Trophoblast cell (in vitro differentiated cells and primary cell): ENCODE results near the gene CCR5.

Experiments used
- DNase-seq, 2 donors: peaks; one replicate each; pipeline ENCODE4 v3.0.0-alpha.2; 2016
- H2AFZ ChIP-seq: 2 replicates; pipeline ENCODE4 v1.6.1; 2013; ENCODE audit warnings: low read length, moderate library complexity, mild to moderate bottlenecking; ENCODE audit not compliant: insufficient read depth, poor library complexity
- H2AK5ac ChIP-seq: 2 replicates; pipeline ENCODE4 v1.6.1; 2013; ENCODE audit warnings: mild to moderate bottlenecking, low read length
- H2BK120ac ChIP-seq: 2 replicates; pipeline ENCODE4 v1.6.1; 2013; ENCODE audit warnings: low read length, mild to moderate bottlenecking, moderate library complexity; ENCODE audit not compliant: insufficient read depth, poor library complexity
- H2BK12ac ChIP-seq: 2 replicates; pipeline ENCODE4 v1.6.1; 2013; ENCODE audit warnings: mild to moderate bottlenecking, low read length, moderate library complexity
- H2BK5ac ChIP-seq: 2 replicates; pipeline ENCODE4 v1.6.1; 2013; ENCODE audit warnings: low read length, low read depth, moderate library complexity, mild to moderate bottlenecking; ENCODE audit not compliant: poor library complexity
- H3K14ac ChIP-seq: 2 replicates; pipeline ENCODE4 v1.6.1; 2013; ENCODE audit warnings: mild to moderate bottlenecking, low read length
- H3K18ac ChIP-seq: 2 replicates; pipeline ENCODE4 v1.6.1; 2013; ENCODE audit warnings: mild to moderate bottlenecking, low read length
- H3K23ac ChIP-seq: 2 replicates; pipeline ENCODE4 v1.6.1; 2013; ENCODE audit warnings: low read length
- H3K27ac ChIP-seq: 2 replicates; pipeline ENCODE4 v1.5.1; 2013; ENCODE audit warnings: low read depth, mild to moderate bottlenecking, inconsistent platforms, low read length, moderate library complexity
- H3K27me3 ChIP-seq: 2 replicates; pipeline ENCODE4 v1.6.1; 2013; ENCODE audit warnings: inconsistent platforms, mild to moderate bottlenecking, low read length, moderate library complexity; ENCODE audit not compliant: insufficient read depth
- H3K36me3 ChIP-seq, 2 experiments: 1 replicate in 1 of 2; 2 replicates in 1 of 2; pipeline ENCODE4 v1.6.1; 2013; ENCODE audit warnings: low read length in 2 of 2, mild to moderate bottlenecking in 2 of 2, moderate library complexity in 1 of 2; ENCODE audit not compliant: insufficient read depth in 2 of 2, control insufficient read depth in 1 of 2
- H3K4ac ChIP-seq: 2 replicates; pipeline ENCODE4 v1.6.1; 2013; ENCODE audit warnings: low read depth, mild to moderate bottlenecking, low read length, moderate library complexity
- H3K4me1 ChIP-seq, 2 experiments: 1 replicate in 1 of 2; 2 replicates in 1 of 2; pipeline ENCODE4 v1.6.1; 2013; ENCODE audit warnings: low read length in 2 of 2, mild to moderate bottlenecking in 2 of 2, moderate library complexity in 1 of 2; ENCODE audit not compliant: insufficient read depth in 2 of 2, control insufficient read depth in 1 of 2
- H3K4me2 ChIP-seq: 2 replicates; pipeline ENCODE4 v1.6.1; 2013; ENCODE audit warnings: inconsistent platforms, mild to moderate bottlenecking, low read length, moderate library complexity
- H3K4me3 ChIP-seq: 2 replicates; pipeline ENCODE4 v1.5.1; 2013; ENCODE audit warnings: mild to moderate bottlenecking, low read depth, low read length, inconsistent platforms
- H3K79me1 ChIP-seq: one replicate; pipeline ENCODE4 v1.6.1; 2013; ENCODE audit warnings: low read length
- H3K79me2 ChIP-seq: 2 replicates; pipeline ENCODE4 v1.6.1; 2013; ENCODE audit warnings: low read length, mild to moderate bottlenecking; ENCODE audit not compliant: control insufficient read depth, insufficient read depth, poor library complexity
- H3K9ac ChIP-seq: 2 replicates; pipeline ENCODE4 v1.6.1; 2013; ENCODE audit warnings: mild to moderate bottlenecking, low read length
- H3K9me3 ChIP-seq: 2 replicates; pipeline ENCODE4 v1.6.1; 2013; ENCODE audit warnings: low read depth, mild to moderate bottlenecking, control low read depth, inconsistent platforms, low read length; ENCODE audit not compliant: insufficient read depth
- H4K12ac ChIP-seq: 2 replicates; pipeline ENCODE4 v1.6.1; 2013; ENCODE audit warnings: low read depth, mild to moderate bottlenecking, low read length, moderate library complexity
- H4K8ac ChIP-seq: 2 replicates; pipeline ENCODE4 v1.6.1; 2013; ENCODE audit warnings: low read depth, mild to moderate bottlenecking, low read length, moderate library complexity
- H4K91ac ChIP-seq: one replicate; pipeline ENCODE4 v1.6.1; 2013; ENCODE audit warnings: low read depth, mild to moderate bottlenecking, low read length, moderate library complexity
- WGBS: extraction: QIAGEN DNeasy Blood & Tissue Kit; methylation state at CpG from one replicate; pipeline ENCODE4 v1.1.7; 2013; ENCODE audit warnings: missing lambda C conversion rate; ENCODE audit not compliant: insufficient read length, insufficient coverage; ENCODE audit errors: extremely low coverage; 5-methylcytosine and 5-hydroxymethylcytosine counted together

The CCR5 gene

GRCh38 chr3:46408853-46409252 is 38.1 kb downstream of the CCR5 start:
- Histone ChIP-seq H3K79me2 (no peaks in the 10 kb centered on the region), H2BK12ac (no peak overlapping the region), H3K9ac (no peak overlapping the region), H3K9me3 (no peaks in the 10 kb centered on the region), H3K27me3 (no peaks in the 10 kb centered on the region), H2AK5ac (no peak overlapping the region), H3K23ac (no peak overlapping the region), H4K8ac (no peak overlapping the region), H3K4me1 (peaks cover 0 to 2% of the 10 kb centered on the region in 2 experiments), H4K91ac (no peak overlapping the region), H3K14ac (no peak overlapping the region), H3K4me2 (no peak overlapping the region), H3K27ac (no peak overlapping the region), H3K4ac (no peak overlapping the region), H2AFZ (no peak overlapping the region), H3K4me3 (no peak overlapping the region), H2BK5ac (no peak overlapping the region), H4K12ac (no peak overlapping the region), H3K79me1 (no peaks in the 10 kb centered on the region), H2BK120ac (no peak overlapping the region), H3K18ac (no peak overlapping the region), H3K36me3 (no peaks in the 10 kb centered on the region)
- no peak for DNase-seq
- WGBS: no CpG with 5 or more reads among the region's 7 CpGs

- no peak overlapping the region for H2BK120ac ChIP-seq
- H3K79me2 ChIP-seq: no peaks in the 10 kb centered on the region
- H3K23ac ChIP-seq: no peak overlapping the region
- H3K27me3 ChIP-seq: no peaks in the 10 kb centered on the region
- H3K36me3 ChIP-seq: no peaks in the 10 kb centered on the region
- no peaks in the 10 kb centered on the region for H3K79me1 ChIP-seq
- no peak overlapping the region for H2AK5ac ChIP-seq
- DNase-seq: no peak
- no peak overlapping the region for H3K4ac ChIP-seq
- H2BK12ac ChIP-seq: no peak overlapping the region
- no peak overlapping the region for H2BK5ac ChIP-seq
- no CpG with 5 or more reads among the region's 9 CpGs for WGBS
- H3K14ac ChIP-seq: no peak overlapping the region
- no peak overlapping the region for H4K91ac ChIP-seq
- no peak overlapping the region for H3K4me3 ChIP-seq
- no peaks in the 10 kb centered on the region for H3K9me3 ChIP-seq
- H4K8ac ChIP-seq: no peak overlapping the region
- no peak overlapping the region for H3K27ac ChIP-seq
- H3K9ac ChIP-seq: no peak overlapping the region
- peaks cover 0 to 2% of the 10 kb centered on the region in 2 experiments for H3K4me1 ChIP-seq
- H4K12ac ChIP-seq: no peak overlapping the region
- no peak overlapping the region for H2AFZ ChIP-seq
- H3K4me2 ChIP-seq: no peak overlapping the region
- no peak overlapping the region for H3K18ac ChIP-seq
Measured at GRCh38 chr3:46409739-46410489, 39.2 kb downstream of the CCR5 start.

GRCh38 chr3:46410669-46411068 is 39.9 kb downstream of the CCR5 start:
- no peak overlapping the region for H3K4ac ChIP-seq
- no peak overlapping the region for H4K8ac ChIP-seq
- no peak overlapping the region for H2AFZ ChIP-seq
- no peak for DNase-seq
- H3K27me3 ChIP-seq: no peaks in the 10 kb centered on the region
- H2BK120ac ChIP-seq: no peak overlapping the region
- H3K23ac ChIP-seq: no peak overlapping the region
- peaks cover 0 to 2% of the 10 kb centered on the region in 2 experiments for H3K4me1 ChIP-seq
- H3K79me2 ChIP-seq: no peaks in the 10 kb centered on the region
- H3K4me2 ChIP-seq: no peak overlapping the region
- H2AK5ac ChIP-seq: no peak overlapping the region
- no peak overlapping the region for H2BK12ac ChIP-seq
- no peak overlapping the region for H3K4me3 ChIP-seq
- H2BK5ac ChIP-seq: no peak overlapping the region
- no peaks in the 10 kb centered on the region for H3K79me1 ChIP-seq
- WGBS: no CpG with 5 or more reads among the region's 2 CpGs
- H3K14ac ChIP-seq: no peak overlapping the region
- no peak overlapping the region for H4K91ac ChIP-seq
- H3K9ac ChIP-seq: no peak overlapping the region
- H3K36me3 ChIP-seq: no peaks in the 10 kb centered on the region
- H3K18ac ChIP-seq: no peak overlapping the region
- no peaks in the 10 kb centered on the region for H3K9me3 ChIP-seq
- H3K27ac ChIP-seq: no peak overlapping the region
- no peak overlapping the region for H4K12ac ChIP-seq

GRCh38 chr3:46411271-46411670 is 40.5 kb downstream of the CCR5 start:
- Histone ChIP-seq H3K79me1 (no peaks in the 10 kb centered on the region), H3K79me2 (no peaks in the 10 kb centered on the region), H3K4me2 (no peak overlapping the region), H3K4ac (no peak overlapping the region), H4K8ac (no peak overlapping the region), H3K27ac (no peak overlapping the region), H2BK120ac (no peak overlapping the region), H4K91ac (no peak overlapping the region), H3K23ac (no peak overlapping the region), H3K27me3 (no peaks in the 10 kb centered on the region), H3K9me3 (no peaks in the 10 kb centered on the region), H3K4me3 (no peak overlapping the region), H3K9ac (no peak overlapping the region), H2AK5ac (no peak overlapping the region), H4K12ac (no peak overlapping the region), H2AFZ (no peak overlapping the region), H3K4me1 (peaks cover 0 to 2% of the 10 kb centered on the region in 2 experiments), H3K36me3 (no peaks in the 10 kb centered on the region), H2BK12ac (no peak overlapping the region), H3K18ac (no peak overlapping the region), H3K14ac (no peak overlapping the region), H2BK5ac (no peak overlapping the region)
- DNase-seq: peak in 1 of 2 donors; percentile 25
- WGBS: no CpG with 5 or more reads among the region's 2 CpGs
